WTC11 (cell line): Measurements from ENCODE around the gene ANKRD13C. TPM values are rescaled to one million over a fixed set of nuclear protein-coding genes. Genes with fewer than 3 reads are reported as not detected.

ENCODE experiments used
- ATAC-seq: fragments of 200-7000 bp; cut with Tn5 transposase; 2 replicates; pipeline ENCODE4 v1.10.0; 2021; ENCODE audit warnings: mild to moderate bottlenecking, moderate library complexity
- CTCF ChIA-PET: fragments of 300-600 bp; sonication (Branson Sonifier 250); formaldehyde crosslinking; loops from one replicate; lab custom pipeline; 2021; ENCODE audit warnings: antibody characterized with exemption; lab: Charles Lee
- POLR2A ChIA-PET: fragments of 350-600 bp; sonication (Branson Sonifier 250); formaldehyde crosslinking; loops from one replicate; lab custom pipeline; 2021; ENCODE audit warnings: antibody characterized with exemption; lab: Charles Lee
- DNase-seq: peaks from one replicate; pipeline ENCODE4 v3.0.0; 2021; ENCODE audit warnings: low spot score
- H3K27ac Mint-ChIP-seq: 2 replicates; pipeline ENCODE4 v1.8.0; 2021; ENCODE audit warnings: mixed read lengths
- H3K27me3 Mint-ChIP-seq: 2 replicates; pipeline ENCODE4 v1.8.0; 2021; ENCODE audit warnings: low read depth, mild to moderate bottlenecking, moderate library complexity, mixed read lengths
- H3K36me3 Mint-ChIP-seq: 2 replicates; pipeline ENCODE4 v1.8.0; 2021; ENCODE audit warnings: mixed read lengths
- H3K4me1 Mint-ChIP-seq: 2 replicates; pipeline ENCODE4 v1.8.0; 2022; ENCODE audit warnings: mixed read lengths
- H3K4me3 Mint-ChIP-seq: 2 replicates; pipeline ENCODE4 v1.8.0; 2021; ENCODE audit warnings: mild to moderate bottlenecking, moderate library complexity, mixed read lengths
- H3K9me3 Mint-ChIP-seq: 2 replicates; pipeline ENCODE4 v1.8.0; 2021; ENCODE audit warnings: mixed read lengths
- E2F5 ChIP-seq: sonication (generic); formaldehyde crosslinking; IDR thresholded peaks from 2 replicates; pipeline ENCODE4 v1.8.1; 2022; ENCODE audit warnings: mild to moderate bottlenecking, moderate library complexity, missing genetic modification reagents
- ESRRA ChIP-seq: sonication (generic); formaldehyde crosslinking; IDR thresholded peaks from 2 replicates; pipeline ENCODE4 v1.8.1; 2022; ENCODE audit warnings: mild to moderate bottlenecking, missing genetic modification reagents, borderline replicate concordance
- KAT7 ChIP-seq: sonication (generic); formaldehyde crosslinking; IDR thresholded peaks from 2 replicates; pipeline ENCODE4 v1.8.1; 2023; ENCODE audit warnings: missing genetic modification reagents, mild to moderate bottlenecking, borderline replicate concordance
- MAX ChIP-seq: sonication (generic); formaldehyde crosslinking; IDR thresholded peaks from 2 replicates; pipeline ENCODE4 v1.8.0; 2022; ENCODE audit warnings: mild to moderate bottlenecking, missing genetic modification reagents
- MXD4 ChIP-seq: fragments of 250-450 bp; sonication (Bioruptor Pico); IDR thresholded peaks from 2 replicates; pipeline ENCODE4 v1.8.0; 2021; ENCODE audit warnings: mild to moderate bottlenecking, moderate library complexity, borderline replicate concordance
- NR3C1 ChIP-seq: sonication (generic); formaldehyde crosslinking; conservative IDR thresholded peaks from 2 replicates; pipeline ENCODE4 v1.8.1; 2023; ENCODE audit warnings: low read depth, mild to moderate bottlenecking, missing genetic modification reagents
- RORB ChIP-seq: fragments of 250-450 bp; sonication (Bioruptor Pico); IDR thresholded peaks from 2 replicates; pipeline ENCODE4 v1.9.0; 2021; ENCODE audit warnings: mild to moderate bottlenecking
- TEAD4 ChIP-seq: sonication (generic); formaldehyde crosslinking; IDR thresholded peaks from 2 replicates; pipeline ENCODE4 v1.8.0; 2022; ENCODE audit warnings: mild to moderate bottlenecking, missing genetic modification reagents
- ZBTB21 ChIP-seq: sonication (generic); formaldehyde crosslinking; IDR thresholded peaks from 2 replicates; pipeline ENCODE4 v1.8.1; 2023; ENCODE audit warnings: mild to moderate bottlenecking, missing genetic modification reagents, borderline replicate concordance
- ZNF396 ChIP-seq: fragments of 250-450 bp; sonication (Bioruptor Pico); IDR thresholded peaks from 2 replicates; pipeline ENCODE4 v1.8.0; 2021; ENCODE audit warnings: mild to moderate bottlenecking, moderate library complexity, borderline replicate concordance
- ZNF416 ChIP-seq: fragments of 250-450 bp; sonication (Bioruptor Pico); IDR thresholded peaks from 2 replicates; pipeline ENCODE4 v1.9.0; 2021; ENCODE audit warnings: mild to moderate bottlenecking, inconsistent platforms
- ZNF423 ChIP-seq: fragments of 250-450 bp; sonication (Bioruptor Pico); IDR thresholded peaks from 2 replicates; pipeline ENCODE4 v2.1.2; 2022; ENCODE audit warnings: mild to moderate bottlenecking, moderate library complexity
- ZNF671 ChIP-seq: fragments of 250-450 bp; sonication (Bioruptor Pico); IDR thresholded peaks from 2 replicates; pipeline ENCODE4 v1.8.0; 2021; ENCODE audit warnings: mild to moderate bottlenecking
- total RNA-seq: library from RNA; stranded (reverse); gene quantifications from 3 replicates; pipeline ENCODE4 v1.2.3, GENCODE V29; 2021
- TF ChIP-seq, protein P1 (sequence below): sonication (generic); formaldehyde crosslinking; IDR thresholded peaks from 2 replicates; pipeline ENCODE4 v1.8.1; 2022; ENCODE audit warnings: low read depth, mild to moderate bottlenecking, moderate library complexity, missing genetic modification reagents, borderline replicate concordance
- TF ChIP-seq, protein P2 (sequence below): fragments of 200-600 bp; IDR thresholded peaks from 2 replicates; pipeline ENCODE4 v1.8.0; 2022; ENCODE audit warnings: antibody characterized with exemption
- TF ChIP-seq, protein P3 (sequence below): sonication (generic); formaldehyde crosslinking; IDR thresholded peaks from 2 replicates; pipeline ENCODE4 v1.8.1; 2023; ENCODE audit warnings: mild to moderate bottlenecking, missing genetic modification reagents, moderate library complexity
- TF ChIP-seq, protein P4 (sequence below): sonication (generic); formaldehyde crosslinking; IDR thresholded peaks from 2 replicates; pipeline ENCODE4 v1.8.1; 2023; ENCODE audit warnings: mild to moderate bottlenecking, missing genetic modification reagents
- TF ChIP-seq, protein P5 (sequence below): sonication (generic); formaldehyde crosslinking; IDR thresholded peaks from 2 replicates; pipeline ENCODE4 v1.8.1; 2023; ENCODE audit warnings: mild to moderate bottlenecking, missing genetic modification reagents, moderate library complexity

Gene ANKRD13C
- total RNA-seq, 1 experiment from 2014 or later, result 22.5 TPM

- TF ChIP-seq RORB (CRISPR knock-in tag) (no peak), ZBTB21 (CRISPR knock-in tag) (no peak)
- TF ChIP-seq, all 79 proteins: peak for 0
Measured at GRCh38 chr1:70327306-70328076, 27.0 kb downstream of the ANKRD13C start (continued).

- no peaks in the 10 kb centered on the region for H3K9me3 Mint-ChIP-seq
- TF ChIP-seq ZBTB21 (CRISPR knock-in tag) (no peak), MAX (CRISPR knock-in tag) (no peak), MXD4 (CRISPR knock-in tag) (no peak)
- no peak overlapping the region for H3K27ac Mint-ChIP-seq
- ChIA-PET POLR2A (no interaction called here), CTCF (interaction anchor here (0.7 to 1.4 kb wide), 4 partner anchors 16 to 163 kb away, joined by 3 read pairs; partner anchors contain the start of gene CTH)
- DNase-seq (no peak), ATAC-seq (no peak)
- no peak overlapping the region for H3K4me3 Mint-ChIP-seq
- H3K27me3 Mint-ChIP-seq, result no peaks in the 10 kb centered on the region
- no peaks in the 10 kb centered on the region for H3K4me1 Mint-ChIP-seq
- peaks cover 10% of the 10 kb centered on the region for H3K36me3 Mint-ChIP-seq
Measured at GRCh38 chr1:70324683-70325082, 29.8 kb downstream of the ANKRD13C start.

DNA sequence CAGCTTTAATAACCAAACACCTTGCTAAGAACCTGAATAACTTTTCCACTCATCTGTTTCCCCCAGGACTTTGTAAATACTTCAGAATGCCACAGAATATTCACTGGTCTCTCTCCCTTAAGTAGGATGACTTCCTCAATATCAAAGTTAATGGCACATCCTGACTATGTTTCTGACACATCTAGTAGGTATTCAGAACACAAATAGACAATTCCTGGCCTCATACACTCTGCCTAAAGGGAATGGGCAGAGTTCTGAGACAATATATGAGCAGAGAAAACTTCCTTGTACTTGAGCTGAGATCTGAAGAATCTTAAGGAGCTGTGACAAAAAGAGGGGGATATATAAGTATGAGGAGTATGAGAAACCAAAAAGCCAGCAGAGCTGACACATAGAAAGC, 34.8 kb downstream of the ANKRD13C start:
- no peaks in the 10 kb centered on the region for H3K27me3 Mint-ChIP-seq
- DNase-seq (no peak), ATAC-seq (no peak)
- CTCF ChIA-PET, result interaction anchor here (0.5 kb wide), 1 partner anchor 121 kb away, joined by 3 read pairs; no protein-coding TSS in a partner anchor
- H3K4me1 Mint-ChIP-seq, result no peaks in the 10 kb centered on the region
- no peak overlapping the region for H3K27ac Mint-ChIP-seq
- TF ChIP-seq, protein P1, sequence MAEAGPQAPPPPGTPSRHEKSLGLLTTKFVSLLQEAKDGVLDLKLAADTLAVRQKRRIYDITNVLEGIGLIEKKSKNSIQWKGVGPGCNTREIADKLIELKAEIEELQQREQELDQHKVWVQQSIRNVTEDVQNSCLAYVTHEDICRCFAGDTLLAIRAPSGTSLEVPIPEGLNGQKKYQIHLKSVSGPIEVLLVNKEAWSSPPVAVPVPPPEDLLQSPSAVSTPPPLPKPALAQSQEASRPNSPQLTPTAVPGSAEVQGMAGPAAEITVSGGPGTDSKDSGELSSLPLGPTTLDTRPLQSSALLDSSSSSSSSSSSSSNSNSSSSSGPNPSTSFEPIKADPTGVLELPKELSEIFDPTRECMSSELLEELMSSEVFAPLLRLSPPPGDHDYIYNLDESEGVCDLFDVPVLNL (CRISPR knock-in tag), result no peak
- TF ChIP-seq ESRRA, result no peak
- no peak for TF ChIP-seq ZNF423
- no peak for TF ChIP-seq TEAD4 (CRISPR knock-in tag)
- TF ChIP-seq, protein P2, sequence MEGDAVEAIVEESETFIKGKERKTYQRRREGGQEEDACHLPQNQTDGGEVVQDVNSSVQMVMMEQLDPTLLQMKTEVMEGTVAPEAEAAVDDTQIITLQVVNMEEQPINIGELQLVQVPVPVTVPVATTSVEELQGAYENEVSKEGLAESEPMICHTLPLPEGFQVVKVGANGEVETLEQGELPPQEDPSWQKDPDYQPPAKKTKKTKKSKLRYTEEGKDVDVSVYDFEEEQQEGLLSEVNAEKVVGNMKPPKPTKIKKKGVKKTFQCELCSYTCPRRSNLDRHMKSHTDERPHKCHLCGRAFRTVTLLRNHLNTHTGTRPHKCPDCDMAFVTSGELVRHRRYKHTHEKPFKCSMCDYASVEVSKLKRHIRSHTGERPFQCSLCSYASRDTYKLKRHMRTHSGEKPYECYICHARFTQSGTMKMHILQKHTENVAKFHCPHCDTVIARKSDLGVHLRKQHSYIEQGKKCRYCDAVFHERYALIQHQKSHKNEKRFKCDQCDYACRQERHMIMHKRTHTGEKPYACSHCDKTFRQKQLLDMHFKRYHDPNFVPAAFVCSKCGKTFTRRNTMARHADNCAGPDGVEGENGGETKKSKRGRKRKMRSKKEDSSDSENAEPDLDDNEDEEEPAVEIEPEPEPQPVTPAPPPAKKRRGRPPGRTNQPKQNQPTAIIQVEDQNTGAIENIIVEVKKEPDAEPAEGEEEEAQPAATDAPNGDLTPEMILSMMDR, result no peak
- TF ChIP-seq KAT7 (CRISPR knock-in tag), result no peak
- TF ChIP-seq NR3C1 (CRISPR knock-in tag), result no peak
- no peak for TF ChIP-seq ZNF416 (CRISPR knock-in tag)
- TF ChIP-seq, protein P3, sequence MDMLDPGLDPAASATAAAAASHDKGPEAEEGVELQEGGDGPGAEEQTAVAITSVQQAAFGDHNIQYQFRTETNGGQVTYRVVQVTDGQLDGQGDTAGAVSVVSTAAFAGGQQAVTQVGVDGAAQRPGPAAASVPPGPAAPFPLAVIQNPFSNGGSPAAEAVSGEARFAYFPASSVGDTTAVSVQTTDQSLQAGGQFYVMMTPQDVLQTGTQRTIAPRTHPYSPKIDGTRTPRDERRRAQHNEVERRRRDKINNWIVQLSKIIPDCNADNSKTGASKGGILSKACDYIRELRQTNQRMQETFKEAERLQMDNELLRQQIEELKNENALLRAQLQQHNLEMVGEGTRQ (CRISPR knock-in tag), result no peak
- TF ChIP-seq, protein P4, sequence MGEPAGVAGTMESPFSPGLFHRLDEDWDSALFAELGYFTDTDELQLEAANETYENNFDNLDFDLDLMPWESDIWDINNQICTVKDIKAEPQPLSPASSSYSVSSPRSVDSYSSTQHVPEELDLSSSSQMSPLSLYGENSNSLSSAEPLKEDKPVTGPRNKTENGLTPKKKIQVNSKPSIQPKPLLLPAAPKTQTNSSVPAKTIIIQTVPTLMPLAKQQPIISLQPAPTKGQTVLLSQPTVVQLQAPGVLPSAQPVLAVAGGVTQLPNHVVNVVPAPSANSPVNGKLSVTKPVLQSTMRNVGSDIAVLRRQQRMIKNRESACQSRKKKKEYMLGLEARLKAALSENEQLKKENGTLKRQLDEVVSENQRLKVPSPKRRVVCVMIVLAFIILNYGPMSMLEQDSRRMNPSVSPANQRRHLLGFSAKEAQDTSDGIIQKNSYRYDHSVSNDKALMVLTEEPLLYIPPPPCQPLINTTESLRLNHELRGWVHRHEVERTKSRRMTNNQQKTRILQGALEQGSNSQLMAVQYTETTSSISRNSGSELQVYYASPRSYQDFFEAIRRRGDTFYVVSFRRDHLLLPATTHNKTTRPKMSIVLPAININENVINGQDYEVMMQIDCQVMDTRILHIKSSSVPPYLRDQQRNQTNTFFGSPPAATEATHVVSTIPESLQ (CRISPR knock-in tag), result no peak
- TF ChIP-seq, protein P5, sequence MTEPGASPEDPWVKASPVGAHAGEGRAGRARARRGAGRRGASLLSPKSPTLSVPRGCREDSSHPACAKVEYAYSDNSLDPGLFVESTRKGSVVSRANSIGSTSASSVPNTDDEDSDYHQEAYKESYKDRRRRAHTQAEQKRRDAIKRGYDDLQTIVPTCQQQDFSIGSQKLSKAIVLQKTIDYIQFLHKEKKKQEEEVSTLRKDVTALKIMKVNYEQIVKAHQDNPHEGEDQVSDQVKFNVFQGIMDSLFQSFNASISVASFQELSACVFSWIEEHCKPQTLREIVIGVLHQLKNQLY (CRISPR knock-in tag), result no peak
- TF ChIP-seq ZNF396 (CRISPR knock-in tag), result no peak
- no peak for TF ChIP-seq ZNF671 (CRISPR knock-in tag)
- no peak for TF ChIP-seq E2F5 (CRISPR knock-in tag)
- H3K4me3 Mint-ChIP-seq, result no peak overlapping the region
- no peaks in the 10 kb centered on the region for H3K9me3 Mint-ChIP-seq
- POLR2A ChIA-PET, result no interaction called here
- H3K36me3 Mint-ChIP-seq, result peaks cover 10% of the 10 kb centered on the region
